ENCODE results near the gene SCN11A. TPM values are rescaled to one million over a fixed set of nuclear protein-coding genes. Genes with fewer than 3 reads are reported as not detected.
"Not testable (repeated sequence)": the region's sequence is repeated elsewhere in the genome, so short reads cannot be mapped to it uniquely, and the experiment has no call there.

SCN11A gene
- total RNA-seq, 4 donors from 2014 or later: 0.10 to 0.64 (median 0.21) TPM

DNA sequence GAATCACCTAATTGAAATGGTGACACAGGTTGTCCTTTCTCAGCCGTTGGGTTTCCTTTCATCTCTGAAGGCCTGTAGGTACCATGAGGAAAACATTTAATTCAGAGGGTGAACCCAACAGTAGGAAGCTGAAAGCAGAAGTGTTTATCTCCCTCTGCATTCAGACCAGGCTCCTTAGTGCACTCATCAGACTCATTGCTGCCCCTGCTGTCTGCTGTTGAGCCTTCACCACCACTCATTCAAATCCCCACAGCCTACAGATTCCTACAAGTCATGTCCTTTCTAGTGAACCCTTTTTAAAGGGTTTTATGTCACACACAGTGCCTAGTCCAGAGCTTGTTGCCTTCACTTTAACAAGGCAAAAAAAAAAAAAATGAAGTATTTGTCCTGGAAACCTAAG is 13.5 kb upstream of the SCN11A start:
- H3K27me3 ChIP-seq: no peaks in the 10 kb centered on the region
- no peak overlapping the region for H3K27ac ChIP-seq
- DNase-seq (ENCODE audit: low spot score in 2 of 2): no peak
- H3K4me3 ChIP-seq: no peak overlapping the region
- H3K9me3 ChIP-seq: no peaks in the 10 kb centered on the region
- peaks cover 34% of the 10 kb centered on the region for H3K36me3 ChIP-seq
- TF ChIP-seq EP300 (IDR thresholded peaks at IDR 0.05): no peak
- no peak for TF ChIP-seq POLR2AphosphoS5 (IDR thresholded peaks at IDR 0.05)
- no peak for TF ChIP-seq POLR2A (IDR thresholded peaks at IDR 0.05)
- TF ChIP-seq, protein P1, sequence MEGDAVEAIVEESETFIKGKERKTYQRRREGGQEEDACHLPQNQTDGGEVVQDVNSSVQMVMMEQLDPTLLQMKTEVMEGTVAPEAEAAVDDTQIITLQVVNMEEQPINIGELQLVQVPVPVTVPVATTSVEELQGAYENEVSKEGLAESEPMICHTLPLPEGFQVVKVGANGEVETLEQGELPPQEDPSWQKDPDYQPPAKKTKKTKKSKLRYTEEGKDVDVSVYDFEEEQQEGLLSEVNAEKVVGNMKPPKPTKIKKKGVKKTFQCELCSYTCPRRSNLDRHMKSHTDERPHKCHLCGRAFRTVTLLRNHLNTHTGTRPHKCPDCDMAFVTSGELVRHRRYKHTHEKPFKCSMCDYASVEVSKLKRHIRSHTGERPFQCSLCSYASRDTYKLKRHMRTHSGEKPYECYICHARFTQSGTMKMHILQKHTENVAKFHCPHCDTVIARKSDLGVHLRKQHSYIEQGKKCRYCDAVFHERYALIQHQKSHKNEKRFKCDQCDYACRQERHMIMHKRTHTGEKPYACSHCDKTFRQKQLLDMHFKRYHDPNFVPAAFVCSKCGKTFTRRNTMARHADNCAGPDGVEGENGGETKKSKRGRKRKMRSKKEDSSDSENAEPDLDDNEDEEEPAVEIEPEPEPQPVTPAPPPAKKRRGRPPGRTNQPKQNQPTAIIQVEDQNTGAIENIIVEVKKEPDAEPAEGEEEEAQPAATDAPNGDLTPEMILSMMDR (IDR thresholded peaks at IDR 0.05): no peak
- 39% methylated on average over 1 of the region's 1 CpG for WGBS
- H3K4me1 ChIP-seq: peaks cover 8% of the 10 kb centered on the region

DNA sequence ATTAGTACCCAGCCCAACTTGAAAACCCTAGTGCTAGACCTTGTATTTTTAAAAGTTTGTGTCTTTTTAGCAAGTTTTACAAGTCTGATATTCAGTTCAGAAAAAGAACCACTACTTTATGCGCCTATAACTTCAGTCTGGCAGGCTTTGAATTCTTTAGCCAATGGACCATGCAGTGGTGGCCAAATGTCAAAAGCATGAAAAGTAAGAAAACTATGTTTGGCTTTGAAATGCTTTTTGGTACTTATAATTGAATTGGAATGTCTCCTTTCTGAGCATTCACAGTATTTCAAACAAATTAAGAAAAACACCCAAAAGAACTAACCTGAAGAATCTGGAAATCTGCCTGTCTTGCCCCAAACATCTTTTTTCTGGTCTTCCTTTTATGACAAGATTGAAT is 12.9 kb upstream of the SCN11A start:
- DNase-seq (ENCODE audit: low spot score in 2 of 2): no peak
- WGBS: 82% methylated on average over 1 of the region's 1 CpG

DNA sequence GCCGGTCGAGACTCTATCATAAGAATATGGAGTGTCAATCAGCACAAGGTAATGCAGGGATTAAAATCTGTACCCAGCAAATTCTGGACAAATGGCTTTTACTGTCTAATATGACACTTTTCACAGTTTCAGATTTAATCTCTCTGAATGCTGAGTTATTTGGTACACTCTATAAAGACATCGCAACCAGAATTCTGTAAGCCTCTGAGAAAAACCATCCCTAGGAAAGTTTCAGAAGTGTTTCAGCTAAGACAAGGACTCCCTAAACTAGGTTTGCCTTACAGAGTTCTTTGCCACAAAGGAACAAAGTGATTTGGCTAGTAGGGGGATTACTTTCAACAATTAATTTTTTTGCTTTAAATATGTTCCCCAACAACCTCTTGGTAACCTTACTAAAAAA is 11.4 kb upstream of the SCN11A start:
- Histone ChIP-seq H3K9me3 (no peaks in the 10 kb centered on the region), H3K27ac (no peak overlapping the region), H3K27me3 (no peaks in the 10 kb centered on the region), H3K4me3 (no peak overlapping the region), H3K4me1 (peaks cover 8% of the 10 kb centered on the region), H3K36me3 (peaks cover 19% of the 10 kb centered on the region)
- DNase-seq (ENCODE audit: low spot score in 2 of 2): no peak
- 84% methylated on average over 3 of the region's 3 CpGs for WGBS
- TF ChIP-seq POLR2AphosphoS5 (IDR thresholded peaks at IDR 0.05): no peak
- TF ChIP-seq EP300 (IDR thresholded peaks at IDR 0.05): no peak

More for the DNA sequence above, 12.9 kb upstream of the SCN11A start:
- Histone ChIP-seq H3K9me3 (no peaks in the 10 kb centered on the region), H3K27me3 (no peaks in the 10 kb centered on the region), H3K4me1 (peaks cover 8% of the 10 kb centered on the region), H3K27ac (no peak overlapping the region), H3K36me3 (peaks cover 29% of the 10 kb centered on the region), H3K4me3 (no peak overlapping the region)
- no peak for TF ChIP-seq POLR2A (IDR thresholded peaks at IDR 0.05)
- TF ChIP-seq POLR2AphosphoS5 (IDR thresholded peaks at IDR 0.05): no peak
- TF ChIP-seq EP300 (IDR thresholded peaks at IDR 0.05): no peak
- TF ChIP-seq, protein P1 (IDR thresholded peaks at IDR 0.05): no peak

DNA sequence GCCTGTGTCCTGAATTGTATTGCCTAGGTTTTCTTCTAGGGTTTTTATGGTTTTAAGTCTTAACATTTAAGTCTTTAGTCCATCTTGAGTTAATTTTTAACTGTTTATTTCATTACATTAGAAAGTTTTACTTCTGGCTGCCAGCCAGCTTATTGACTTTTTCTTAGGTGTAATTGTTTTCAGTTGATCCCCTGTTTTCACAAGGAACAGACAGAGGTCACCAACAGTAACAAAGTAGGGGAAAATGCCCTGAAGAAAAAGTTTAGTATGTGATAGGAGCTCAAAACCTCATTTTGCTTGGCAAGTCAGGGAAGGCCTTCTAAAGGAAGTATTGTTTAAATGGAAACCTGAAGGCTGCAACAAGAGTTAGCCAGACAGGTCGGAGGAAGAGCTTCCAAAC is 10.4 kb upstream of the SCN11A start:
- H3K9me3 ChIP-seq: no peaks in the 10 kb centered on the region
- no peaks in the 10 kb centered on the region for H3K27me3 ChIP-seq

DNA sequence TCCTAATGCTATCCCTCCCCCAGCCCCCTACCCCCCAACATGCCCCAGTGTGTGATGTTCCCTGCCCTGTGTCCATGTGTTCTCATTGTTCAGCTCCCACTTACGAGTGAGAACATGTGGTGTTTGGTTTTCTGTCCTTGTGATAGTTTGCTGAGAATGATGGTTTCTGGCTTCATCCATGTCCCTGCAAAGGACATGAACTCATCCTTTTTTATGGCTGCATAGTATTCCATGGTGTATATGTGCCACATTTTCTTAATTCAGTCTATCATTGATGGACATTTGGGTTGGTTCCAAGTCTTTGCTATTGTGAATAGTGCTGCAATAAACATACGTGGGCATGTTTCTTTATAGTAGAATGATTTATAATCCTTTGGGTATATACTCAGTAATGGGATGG is 9.5 kb upstream of the SCN11A start:
- H3K27ac ChIP-seq; H3K36me3 ChIP-seq; H3K27me3 ChIP-seq; H3K9me3 ChIP-seq; DNase-seq (ENCODE audit: low spot score in 2 of 2); H3K4me3 ChIP-seq; H3K4me1 ChIP-seq: not testable (repeated sequence)
- 94% methylated on average over 2 of the region's 2 CpGs for WGBS

More for the DNA sequence above, 10.4 kb upstream of the SCN11A start:
- no peak for TF ChIP-seq POLR2AphosphoS5 (IDR thresholded peaks at IDR 0.05)
- no peak for TF ChIP-seq EP300 (IDR thresholded peaks at IDR 0.05)
- no peak for TF ChIP-seq POLR2A (IDR thresholded peaks at IDR 0.05)
- TF ChIP-seq, protein P1 (IDR thresholded peaks at IDR 0.05): no peak
- peaks cover 3% of the 10 kb centered on the region for H3K4me1 ChIP-seq
- 69% methylated on average over 1 of the region's 1 CpG for WGBS
- no peak overlapping the region for H3K27ac ChIP-seq
- no peak overlapping the region for H3K4me3 ChIP-seq
- DNase-seq (ENCODE audit: low spot score in 2 of 2): no peak
- peaks cover 11% of the 10 kb centered on the region for H3K36me3 ChIP-seq

DNA sequence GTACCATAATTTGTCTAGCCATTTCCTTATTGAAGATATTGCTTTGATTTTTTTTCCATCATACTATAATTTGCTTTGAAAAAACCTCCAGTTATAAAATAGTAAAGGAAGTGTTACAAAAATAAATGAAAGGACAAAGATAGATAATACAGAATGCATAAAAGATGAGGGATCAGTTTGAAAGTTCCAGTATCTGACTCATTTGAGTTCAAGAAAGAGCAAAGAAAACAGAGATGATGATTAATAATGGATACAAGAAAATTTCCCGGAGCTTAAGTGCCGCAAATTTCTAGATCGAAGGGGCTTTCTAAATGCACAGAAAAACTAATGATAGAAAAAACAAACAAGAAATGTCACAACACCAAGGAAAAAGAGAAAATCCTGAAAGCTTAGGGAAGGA is 4.4 kb upstream of the SCN11A start:
- DNase-seq (ENCODE audit: low spot score in 2 of 2): no peak
- TF ChIP-seq POLR2A (IDR thresholded peaks at IDR 0.05) (no peak), POLR2AphosphoS5 (IDR thresholded peaks at IDR 0.05) (no peak), EP300 (IDR thresholded peaks at IDR 0.05) (no peak)
- TF ChIP-seq, protein P1 (IDR thresholded peaks at IDR 0.05): no peak
- Histone ChIP-seq H3K9me3 (no peaks in the 10 kb centered on the region), H3K36me3 (no peaks in the 10 kb centered on the region), H3K27ac (no peak overlapping the region), H3K4me3 (no peak overlapping the region), H3K27me3 (no peaks in the 10 kb centered on the region), H3K4me1 (peaks cover 20% of the 10 kb centered on the region)
- WGBS: 89% methylated on average over 3 of the region's 3 CpGs

Measured in suprapubic skin (tissue), 4 donors.